Panc1 (cell line): ENCODE results near the gene DIAPH2. TPM values are rescaled to one million over a fixed set of nuclear protein-coding genes. Genes with fewer than 3 reads are reported as not detected.

Experiments used
- ATAC-seq: fragments of 200-7000 bp; cut with Tn5 transposase; 2 replicates; pipeline ENCODE4 v1.9.1; 2020; ENCODE audit warnings: mild to moderate bottlenecking, moderate library complexity
- BruUV-seq: library from RNA; stranded (reverse); fragments of 400-500 nt; replicated peaks from 2 replicates; lab custom pipeline; 2021; lab: Mats Ljungman, UMichigan
- CTCF ChIA-PET: fragments of 300-600 bp; sonication (Branson Sonifier 250); formaldehyde crosslinking; loops from one replicate; lab custom pipeline; 2022; ENCODE audit warnings: antibody characterized with exemption; lab: Charles Lee
- POLR2A ChIA-PET: fragments of 300-600 bp; sonication (Branson Sonifier 250); formaldehyde crosslinking; loops from one replicate; lab custom pipeline; 2022; ENCODE audit warnings: antibody characterized with exemption; lab: Charles Lee
- DNase-seq: peaks from one replicate; pipeline ENCODE4 v3.0.0-alpha.2; 2010; ENCODE audit warnings: low read depth, low spot score
- H3K27ac ChIP-seq: 2 replicates; pipeline ENCODE4 v1.5.1; 2011; ENCODE audit warnings: mild to moderate bottlenecking, low read length, inconsistent platforms
- H3K27me3 ChIP-seq: fragments of 200-500 bp; sonication (Bioruptor generic); 2 replicates; pipeline ENCODE4 v1.6.0; 2014; ENCODE audit warnings: low read length, inconsistent platforms; ENCODE audit not compliant: control insufficient read depth, insufficient read depth
- H3K36me3 ChIP-seq: fragments of 200-500 bp; sonication (Bioruptor generic); 2 replicates; pipeline ENCODE4 v1.5.1; 2014; ENCODE audit warnings: inconsistent platforms, mild to moderate bottlenecking, low read length, moderate library complexity; ENCODE audit not compliant: control insufficient read depth, insufficient read depth
- H3K4me1 ChIP-seq: 2 replicates; pipeline ENCODE4 v1.5.1; 2011; ENCODE audit warnings: inconsistent platforms, mild to moderate bottlenecking, low read length, moderate library complexity; ENCODE audit not compliant: control insufficient read depth, insufficient read depth
- H3K4me3 ChIP-seq, 2 experiments: 2 replicates each; pipeline ENCODE4 v1.5.1; 2011 to 2012; ENCODE audit warnings: low read depth in 2 of 2, low read length in 2 of 2, mild to moderate bottlenecking in 2 of 2, inconsistent platforms in 1 of 2, moderate library complexity in 1 of 2
- H3K9me3 ChIP-seq: fragments of 200-500 bp; sonication (Bioruptor generic); 2 replicates; pipeline ENCODE4 v1.5.1; 2014; ENCODE audit warnings: low read depth, mild to moderate bottlenecking, inconsistent platforms, low read length, moderate library complexity; ENCODE audit not compliant: control insufficient read depth, insufficient read depth
- POLR2AphosphoS5 ChIP-seq: IDR thresholded peaks from 2 replicates; pipeline ENCODE4 v1.6.1; 2012; ENCODE audit warnings: mild to moderate bottlenecking, low read depth, low read length, moderate library complexity
- SIN3A ChIP-seq: IDR thresholded peaks from 2 replicates; pipeline ENCODE4 v1.6.1; 2012; ENCODE audit warnings: low read depth, mild to moderate bottlenecking, low read length, moderate library complexity, borderline replicate concordance; ENCODE audit not compliant: insufficient read depth
- TCF7L2 ChIP-seq: IDR thresholded peaks from 2 replicates; pipeline ENCODE4 v1.6.1; 2011; ENCODE audit warnings: mild to moderate bottlenecking, low read depth, low read length, inconsistent platforms
- in situ Hi-C: cut with HindIII; loops from 2 replicates; pipeline ENCODE4 v1.10.0; 2016; ENCODE audit warnings: low sequenced_read_pairs, low pct_unique_long_range_greater_than_20kb
- intact Hi-C: fragments of 100-400 bp; cut with micrococcal nuclease; formaldehyde crosslinking; loops from one replicate; pipeline ENCODE4 v1.10.0; 2022; ENCODE audit not compliant: unreplicated experiment
- total RNA-seq: library from RNA; stranded (reverse); gene quantifications from one replicate; pipeline ENCODE4 v1.2.1, GENCODE V29; 2021; ENCODE audit not compliant: unreplicated experiment
- TF ChIP-seq, protein P1 (sequence below), 2 experiments: IDR thresholded peaks; 2 replicates each; pipeline ENCODE4 v1.6.1; 2011 to 2012; ENCODE audit warnings: low read depth in 2 of 2, control low read depth in 1 of 2, low read length in 1 of 2, mild to moderate bottlenecking in 1 of 2, moderate library complexity in 1 of 2; ENCODE audit not compliant: insufficient read depth in 1 of 2
- TF ChIP-seq, protein P2 (sequence below): fragments of 450-650 bp; IDR thresholded peaks from 2 replicates; pipeline ENCODE4 v1.5.1; 2017; ENCODE audit warnings: mild to moderate bottlenecking

Gene DIAPH2
- total RNA-seq, 1 experiment from 2014 or later = 17.0 TPM

DNA sequence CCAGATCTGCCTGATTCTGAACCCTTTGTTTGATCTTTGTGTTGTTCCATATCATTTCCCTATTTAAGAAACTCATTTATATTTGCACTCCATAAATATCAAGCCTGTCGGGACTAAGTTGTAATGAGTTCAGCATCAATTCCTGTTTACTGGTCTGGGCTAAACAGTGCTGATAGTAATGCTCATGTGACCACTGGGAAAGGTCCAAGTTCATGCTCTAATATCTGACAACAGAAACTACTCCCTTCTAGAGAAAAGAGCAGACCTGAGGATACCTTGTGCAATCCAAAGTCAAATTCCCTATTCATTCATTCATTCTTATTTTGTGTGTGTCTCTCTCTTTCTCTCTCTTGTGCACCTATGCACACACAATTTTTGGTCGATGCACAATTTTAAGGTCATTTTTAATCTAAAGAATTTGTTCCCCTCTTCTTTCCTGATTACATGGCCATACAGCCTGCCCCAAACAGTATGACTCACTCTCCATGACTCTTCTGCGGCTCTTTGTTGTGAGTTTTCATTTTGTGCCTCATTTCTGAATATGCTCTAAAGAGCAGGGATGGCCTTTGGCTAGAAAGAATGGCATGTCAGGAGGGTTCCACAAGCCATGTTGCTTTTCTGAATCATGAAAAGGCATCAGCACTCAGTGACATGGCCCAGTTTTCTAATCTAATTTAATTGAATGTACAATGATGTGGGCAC is 863.4 kb downstream of the DIAPH2 start:
- ChIA-PET CTCF (no interaction called here), POLR2A (no interaction called here)
- DNase-seq (no peak), ATAC-seq (no peak)
- Histone ChIP-seq H3K27me3 (no peaks in the 10 kb centered on the region), H3K27ac (no peak overlapping the region), H3K9me3 (no peaks in the 10 kb centered on the region), H3K36me3 (no peaks in the 10 kb centered on the region), H3K4me3 (no peak overlapping the region), H3K4me1 (no peaks in the 10 kb centered on the region)
- TF ChIP-seq, protein P1, sequence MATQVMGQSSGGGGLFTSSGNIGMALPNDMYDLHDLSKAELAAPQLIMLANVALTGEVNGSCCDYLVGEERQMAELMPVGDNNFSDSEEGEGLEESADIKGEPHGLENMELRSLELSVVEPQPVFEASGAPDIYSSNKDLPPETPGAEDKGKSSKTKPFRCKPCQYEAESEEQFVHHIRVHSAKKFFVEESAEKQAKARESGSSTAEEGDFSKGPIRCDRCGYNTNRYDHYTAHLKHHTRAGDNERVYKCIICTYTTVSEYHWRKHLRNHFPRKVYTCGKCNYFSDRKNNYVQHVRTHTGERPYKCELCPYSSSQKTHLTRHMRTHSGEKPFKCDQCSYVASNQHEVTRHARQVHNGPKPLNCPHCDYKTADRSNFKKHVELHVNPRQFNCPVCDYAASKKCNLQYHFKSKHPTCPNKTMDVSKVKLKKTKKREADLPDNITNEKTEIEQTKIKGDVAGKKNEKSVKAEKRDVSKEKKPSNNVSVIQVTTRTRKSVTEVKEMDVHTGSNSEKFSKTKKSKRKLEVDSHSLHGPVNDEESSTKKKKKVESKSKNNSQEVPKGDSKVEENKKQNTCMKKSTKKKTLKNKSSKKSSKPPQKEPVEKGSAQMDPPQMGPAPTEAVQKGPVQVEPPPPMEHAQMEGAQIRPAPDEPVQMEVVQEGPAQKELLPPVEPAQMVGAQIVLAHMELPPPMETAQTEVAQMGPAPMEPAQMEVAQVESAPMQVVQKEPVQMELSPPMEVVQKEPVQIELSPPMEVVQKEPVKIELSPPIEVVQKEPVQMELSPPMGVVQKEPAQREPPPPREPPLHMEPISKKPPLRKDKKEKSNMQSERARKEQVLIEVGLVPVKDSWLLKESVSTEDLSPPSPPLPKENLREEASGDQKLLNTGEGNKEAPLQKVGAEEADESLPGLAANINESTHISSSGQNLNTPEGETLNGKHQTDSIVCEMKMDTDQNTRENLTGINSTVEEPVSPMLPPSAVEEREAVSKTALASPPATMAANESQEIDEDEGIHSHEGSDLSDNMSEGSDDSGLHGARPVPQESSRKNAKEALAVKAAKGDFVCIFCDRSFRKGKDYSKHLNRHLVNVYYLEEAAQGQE (IDR thresholded peaks at IDR 0.05; ENCODE audit: insufficient read depth in 1 of 2, low read depth in 2 of 2, low read length in 1 of 2) = no peak
- no peak for TF ChIP-seq SIN3A
- no peak for TF ChIP-seq POLR2AphosphoS5
- TF ChIP-seq TCF7L2 = no peak
- TF ChIP-seq, protein P2, sequence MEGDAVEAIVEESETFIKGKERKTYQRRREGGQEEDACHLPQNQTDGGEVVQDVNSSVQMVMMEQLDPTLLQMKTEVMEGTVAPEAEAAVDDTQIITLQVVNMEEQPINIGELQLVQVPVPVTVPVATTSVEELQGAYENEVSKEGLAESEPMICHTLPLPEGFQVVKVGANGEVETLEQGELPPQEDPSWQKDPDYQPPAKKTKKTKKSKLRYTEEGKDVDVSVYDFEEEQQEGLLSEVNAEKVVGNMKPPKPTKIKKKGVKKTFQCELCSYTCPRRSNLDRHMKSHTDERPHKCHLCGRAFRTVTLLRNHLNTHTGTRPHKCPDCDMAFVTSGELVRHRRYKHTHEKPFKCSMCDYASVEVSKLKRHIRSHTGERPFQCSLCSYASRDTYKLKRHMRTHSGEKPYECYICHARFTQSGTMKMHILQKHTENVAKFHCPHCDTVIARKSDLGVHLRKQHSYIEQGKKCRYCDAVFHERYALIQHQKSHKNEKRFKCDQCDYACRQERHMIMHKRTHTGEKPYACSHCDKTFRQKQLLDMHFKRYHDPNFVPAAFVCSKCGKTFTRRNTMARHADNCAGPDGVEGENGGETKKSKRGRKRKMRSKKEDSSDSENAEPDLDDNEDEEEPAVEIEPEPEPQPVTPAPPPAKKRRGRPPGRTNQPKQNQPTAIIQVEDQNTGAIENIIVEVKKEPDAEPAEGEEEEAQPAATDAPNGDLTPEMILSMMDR = no peak
- intact Hi-C loops = no loop called here
- in situ Hi-C loops = no loop called here
- BruUV-seq = no TSS peak

DNA sequence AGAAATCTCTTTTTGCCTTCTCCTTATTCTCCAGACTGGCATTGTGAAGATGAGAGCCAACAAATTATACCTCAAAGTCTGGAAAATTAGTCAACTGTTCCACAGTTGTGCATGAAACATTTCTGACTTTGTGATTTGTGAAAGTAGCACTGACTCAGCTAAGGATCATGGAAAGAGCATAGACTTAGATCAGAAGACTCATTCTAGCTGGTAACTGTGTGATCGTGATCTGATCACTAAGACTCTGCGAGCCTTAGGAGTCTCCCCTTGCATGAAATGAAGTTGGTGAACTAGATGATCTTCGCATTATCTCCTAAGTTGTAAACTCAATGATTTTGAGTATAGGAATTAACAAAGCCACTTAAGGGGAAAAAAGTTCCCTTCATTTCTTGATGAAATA is 867.2 kb downstream of the DIAPH2 start:
- Histone ChIP-seq H3K27ac (no peak overlapping the region), H3K4me3 (no peak overlapping the region), H3K9me3 (no peaks in the 10 kb centered on the region), H3K36me3 (no peaks in the 10 kb centered on the region), H3K27me3 (no peaks in the 10 kb centered on the region), H3K4me1 (no peaks in the 10 kb centered on the region)
- no peak for DNase-seq
- no peak for ATAC-seq
- ChIA-PET CTCF (no interaction called here), POLR2A (no interaction called here)
- TF ChIP-seq, protein P1 (IDR thresholded peaks at IDR 0.05; ENCODE audit: insufficient read depth in 1 of 2, low read depth in 2 of 2, low read length in 1 of 2) = no peak
- TF ChIP-seq, protein P2 = no peak
- TF ChIP-seq TCF7L2 (no peak), POLR2AphosphoS5 (no peak), SIN3A (no peak)
- in situ Hi-C loops = no loop called here
- no TSS peak for BruUV-seq
- intact Hi-C loops = no loop called here
